ENCODE data around the gene TMSB10. TPM values are rescaled to one million over a fixed set of nuclear protein-coding genes. Genes with fewer than 3 reads are reported as not detected.

Gene TMSB10
- total RNA-seq, 1 experiment from 2014 or later = 5,246 TPM

- Histone ChIP-seq H4K20me1 (ENCODE audit: low read length) (peaks cover 10% of the 10 kb centered on the region), H3K4me2 (ENCODE audit: low read length) (peak overlapping the region; percentile 86), H3K27ac (ENCODE audit: low read length) (peak overlapping the region; percentile 62), H3K36me3 (ENCODE audit: low read depth, low read length) (peaks cover 9% of the 10 kb centered on the region), H3K9ac (ENCODE audit: low read length) (peak overlapping the region; percentile 95), H3K9me3 (ENCODE audit: low read length) (no peaks in the 10 kb centered on the region), H3F3A (ENCODE audit: low read length, unreplicated experiment) (no peaks in the 10 kb centered on the region), H2AFZ (ENCODE audit: low read length) (no peak overlapping the region), H3K79me2 (ENCODE audit: low read length) (peaks cover 14% of the 10 kb centered on the region), H3K4me1 (ENCODE audit: insufficient read depth, low read length) (peaks cover 13% of the 10 kb centered on the region), H3K27me3 (ENCODE audit: low read length) (no peaks in the 10 kb centered on the region), H3K4me3 (ENCODE audit: low read length) (peak overlapping the region; percentile 83), H3K9me2 (replicated peaks; ENCODE audit: low read length) (no peaks in the 10 kb centered on the region)
- no peak for DNase-seq
- no peak for ATAC-seq
- ChIA-PET CTCF (interaction anchor here (0.6 to 2.0 kb wide), 2 partner anchors 19 to 65 kb away, joined by 6 to 11 read pairs; partner anchors contain the start of gene KCMF1), POLR2A (ENCODE audit: unreplicated experiment) (interaction anchor here (0.7 to 1.1 kb wide), 5 partner anchors 14 to 65 kb away, joined by 4 to 15 read pairs (median 7); partner anchors contain the start of gene KCMF1)
- intact Hi-C loops (cut with micrococcal nuclease) = no loop called here
- TSS peak; percentile 99 for BruUV-seq (replicated peaks)
- TF ChIP-seq EZH2phosphoT487 (IDR thresholded peaks at IDR 0.05; ENCODE audit: borderline replicate concordance, low read length) (no peak), CTCF (conservative IDR thresholded peaks at IDR 0.05; ENCODE audit: low read depth, low read length) (no peak), EZH2 (IDR thresholded peaks at IDR 0.05; ENCODE audit: low read length, unreplicated experiment) (no peak)
These were observed 848 bp downstream of the TMSB10 start for GRCh38 chr2:84906108-84906899.

- H3K9ac ChIP-seq (ENCODE audit: low read length) = peak overlapping the region; percentile 95
- peak overlapping the region; percentile 83 for H3K4me3 ChIP-seq (ENCODE audit: low read length)
- TF ChIP-seq EZH2 (IDR thresholded peaks at IDR 0.05; ENCODE audit: low read length, unreplicated experiment) = no peak
- intact Hi-C loops (cut with micrococcal nuclease) = no loop called here
- peaks cover 10% of the 10 kb centered on the region for H4K20me1 ChIP-seq (ENCODE audit: low read length)
- peak; percentile 81 for DNase-seq
- peak overlapping the region; percentile 62 for H3K27ac ChIP-seq (ENCODE audit: low read length)
- peaks cover 13% of the 10 kb centered on the region for H3K4me1 ChIP-seq (ENCODE audit: insufficient read depth, low read length)
- ATAC-seq = peak; percentile 45
- no peaks in the 10 kb centered on the region for H3K27me3 ChIP-seq (ENCODE audit: low read length)
- no peaks in the 10 kb centered on the region for H3F3A ChIP-seq (ENCODE audit: low read length, unreplicated experiment)
- no TSS peak for BruUV-seq (replicated peaks)
- H2AFZ ChIP-seq (ENCODE audit: low read length) = no peak overlapping the region
- ChIA-PET CTCF (interaction anchor here (0.6 to 2.0 kb wide), 2 partner anchors 19 to 64 kb away, joined by 6 to 11 read pairs; partner anchors contain the start of gene KCMF1), POLR2A (ENCODE audit: unreplicated experiment) (interaction anchor here (0.7 to 1.1 kb wide), 3 partner anchors 13 to 23 kb away, joined by 7 to 15 read pairs (median 14); no protein-coding TSS in a partner anchor)
- no peaks in the 10 kb centered on the region for H3K9me3 ChIP-seq (ENCODE audit: low read length)
- peaks cover 9% of the 10 kb centered on the region for H3K36me3 ChIP-seq (ENCODE audit: low read depth, low read length)
- H3K9me2 ChIP-seq (replicated peaks; ENCODE audit: low read length) = no peaks in the 10 kb centered on the region
- peaks cover 14% of the 10 kb centered on the region for H3K79me2 ChIP-seq (ENCODE audit: low read length)
- peak overlapping the region; percentile 86 for H3K4me2 ChIP-seq (ENCODE audit: low read length)
These were observed 1.7 kb downstream of the TMSB10 start for GRCh38 chr2:84906900-84907714.

GRCh38 chr2:84908948-84909713, 3.7 kb downstream of the TMSB10 start:
- Histone ChIP-seq H3K4me1 (ENCODE audit: insufficient read depth, low read length) (peaks cover 13% of the 10 kb centered on the region), H2AFZ (ENCODE audit: low read length) (no peak overlapping the region), H3K36me3 (ENCODE audit: low read depth, low read length) (peaks cover 9% of the 10 kb centered on the region), H3K4me2 (ENCODE audit: low read length) (no peak overlapping the region), H3K79me2 (ENCODE audit: low read length) (peaks cover 14% of the 10 kb centered on the region), H3K9ac (ENCODE audit: low read length) (no peak overlapping the region), H4K20me1 (ENCODE audit: low read length) (peaks cover 10% of the 10 kb centered on the region), H3K4me3 (ENCODE audit: low read length) (no peak overlapping the region), H3K9me3 (ENCODE audit: low read length) (no peaks in the 10 kb centered on the region), H3F3A (ENCODE audit: low read length, unreplicated experiment) (no peaks in the 10 kb centered on the region), H3K27me3 (ENCODE audit: low read length) (no peaks in the 10 kb centered on the region), H3K9me2 (replicated peaks; ENCODE audit: low read length) (no peaks in the 10 kb centered on the region), H3K27ac (ENCODE audit: low read length) (no peak overlapping the region)
- TF ChIP-seq EZH2phosphoT487 (IDR thresholded peaks at IDR 0.05; ENCODE audit: borderline replicate concordance, low read length) (no peak), CTCF (conservative IDR thresholded peaks at IDR 0.05; ENCODE audit: low read depth, low read length) (no peak), EZH2 (IDR thresholded peaks at IDR 0.05; ENCODE audit: low read length, unreplicated experiment) (no peak)
- no TSS peak for BruUV-seq (replicated peaks)
- ChIA-PET POLR2A (ENCODE audit: unreplicated experiment) (interaction anchor here (0.8 kb wide), 1 partner anchor 340 kb away, joined by 13 read pairs; no protein-coding TSS in a partner anchor), CTCF (no interaction called here)
- intact Hi-C loops (cut with micrococcal nuclease) = no loop called here
- ATAC-seq (no peak), DNase-seq (no peak)

All from PC-3 (cell line).